Tibial nerve (tissue), 4 donors: ENCODE data around the gene KLRF2. TPM values are rescaled to one million over a fixed set of nuclear protein-coding genes. Genes with fewer than 3 reads are reported as not detected.

Experiments used
- DNase-seq, 2 donors: peaks; one replicate each; pipeline ENCODE4 v3.0.0-alpha.2; 2019; ENCODE audit warnings: low spot score in 2 of 2
- H3K27ac ChIP-seq, 4 donors: fragments of 200-600 bp; sonication (generic) in 3 of 4; one replicate each; pipeline ENCODE4 v1.5.1; 2017 to 2019; ENCODE audit warnings: mild to moderate bottlenecking in 1 of 4
- H3K27me3 ChIP-seq, 2 donors: fragments of 200-600 bp; sonication (generic) in 1 of 2; one replicate each; pipeline versions ENCODE4 v1.5.1 to v1.6.0; 2017 to 2019
- H3K36me3 ChIP-seq, 3 donors: fragments of 200-600 bp; sonication (generic); one replicate each; pipeline ENCODE4 v1.5.1; 2018 to 2019
- H3K4me1 ChIP-seq, 4 donors: fragments of 200-600 bp; sonication (generic) in 3 of 4; one replicate each; pipeline ENCODE4 v1.5.1; 2017 to 2019
- H3K4me3 ChIP-seq, 4 donors: fragments of 200-600 bp; sonication (generic) in 3 of 4; one replicate each; pipeline ENCODE4 v1.5.1; 2017 to 2019; ENCODE audit warnings: mild to moderate bottlenecking in 1 of 4, moderate library complexity in 1 of 4
- H3K9me3 ChIP-seq, 4 donors: fragments of 200-600 bp; sonication (generic) in 3 of 4; one replicate each; pipeline ENCODE4 v1.5.1; 2017 to 2019
- EP300 ChIP-seq, 2 donors: sonication (generic); formaldehyde crosslinking; IDR thresholded peaks; one replicate each; pipeline ENCODE4 v1.6.1; 2017; ENCODE audit warnings: antibody characterized with exemption in 2 of 2, mild to moderate bottlenecking in 1 of 2
- POLR2A ChIP-seq, 2 donors: fragments of 450-650 bp; IDR thresholded peaks; one replicate each; pipeline ENCODE4 v1.6.1; 2017; ENCODE audit warnings: antibody characterized with exemption in 2 of 2, mild to moderate bottlenecking in 2 of 2, moderate library complexity in 2 of 2
- WGBS, 2 donors: methylation state at CpG; one replicate each; pipeline ENCODE4 v1.1.5; 2018; 5-methylcytosine and 5-hydroxymethylcytosine counted together
- total RNA-seq, 4 donors: library from RNA; depleted of rRNA; stranded (reverse); fragments of >200 nt; gene quantifications; one replicate each; pipeline ENCODE4 v1.1.0, GENCODE V29; 2016
- TF ChIP-seq, protein P1 (sequence below), 5 experiments: fragments of 200-600 bp in 3 of 5; fragments of 450-650 bp in 2 of 5; sonication (generic) in 3 of 5; IDR thresholded peaks; one replicate each; pipeline ENCODE4 v1.5.1; 2016 to 2019; ENCODE audit warnings: antibody characterized with exemption in 5 of 5, mild to moderate bottlenecking in 3 of 5, moderate library complexity in 2 of 5

The KLRF2 gene
- total RNA-seq, 4 donors from 2014 or later: not detected

DNA sequence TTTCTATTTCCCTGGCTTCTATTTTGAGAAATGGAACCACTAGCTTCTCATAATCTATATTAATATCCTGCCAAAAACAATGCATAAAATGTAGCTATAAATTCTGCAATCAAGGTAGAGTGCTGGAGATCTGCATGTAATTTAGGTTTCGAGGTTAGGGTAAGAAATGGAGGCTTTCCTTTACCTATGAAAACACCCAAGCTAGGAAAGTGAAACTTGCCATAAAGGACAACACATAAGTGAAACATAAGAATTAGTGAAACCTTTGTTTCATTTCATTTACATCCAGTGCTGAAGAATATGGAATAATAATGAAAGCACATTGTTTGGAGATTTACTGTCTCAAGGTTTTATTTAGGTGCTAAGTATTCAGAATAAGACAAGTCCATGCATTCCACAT lies 41.1 kb downstream of the KLRF2 start:
- H3K36me3 ChIP-seq: no peaks in the 10 kb centered on the region
- no peak overlapping the region for H3K4me3 ChIP-seq
- TF ChIP-seq EP300 (IDR thresholded peaks at IDR 0.05) (no peak), POLR2A (IDR thresholded peaks at IDR 0.05) (no peak)
- TF ChIP-seq, protein P1, sequence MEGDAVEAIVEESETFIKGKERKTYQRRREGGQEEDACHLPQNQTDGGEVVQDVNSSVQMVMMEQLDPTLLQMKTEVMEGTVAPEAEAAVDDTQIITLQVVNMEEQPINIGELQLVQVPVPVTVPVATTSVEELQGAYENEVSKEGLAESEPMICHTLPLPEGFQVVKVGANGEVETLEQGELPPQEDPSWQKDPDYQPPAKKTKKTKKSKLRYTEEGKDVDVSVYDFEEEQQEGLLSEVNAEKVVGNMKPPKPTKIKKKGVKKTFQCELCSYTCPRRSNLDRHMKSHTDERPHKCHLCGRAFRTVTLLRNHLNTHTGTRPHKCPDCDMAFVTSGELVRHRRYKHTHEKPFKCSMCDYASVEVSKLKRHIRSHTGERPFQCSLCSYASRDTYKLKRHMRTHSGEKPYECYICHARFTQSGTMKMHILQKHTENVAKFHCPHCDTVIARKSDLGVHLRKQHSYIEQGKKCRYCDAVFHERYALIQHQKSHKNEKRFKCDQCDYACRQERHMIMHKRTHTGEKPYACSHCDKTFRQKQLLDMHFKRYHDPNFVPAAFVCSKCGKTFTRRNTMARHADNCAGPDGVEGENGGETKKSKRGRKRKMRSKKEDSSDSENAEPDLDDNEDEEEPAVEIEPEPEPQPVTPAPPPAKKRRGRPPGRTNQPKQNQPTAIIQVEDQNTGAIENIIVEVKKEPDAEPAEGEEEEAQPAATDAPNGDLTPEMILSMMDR (IDR thresholded peaks at IDR 0.05): no peak
- no peaks in the 10 kb centered on the region for H3K9me3 ChIP-seq
- H3K4me1 ChIP-seq: no peaks in the 10 kb centered on the region
- WGBS, 2 donors: 90 to 91% methylated on average over 1 of the region's 1 CpG
- no peak for DNase-seq
- H3K27me3 ChIP-seq: no peaks in the 10 kb centered on the region
- no peak overlapping the region for H3K27ac ChIP-seq

DNA sequence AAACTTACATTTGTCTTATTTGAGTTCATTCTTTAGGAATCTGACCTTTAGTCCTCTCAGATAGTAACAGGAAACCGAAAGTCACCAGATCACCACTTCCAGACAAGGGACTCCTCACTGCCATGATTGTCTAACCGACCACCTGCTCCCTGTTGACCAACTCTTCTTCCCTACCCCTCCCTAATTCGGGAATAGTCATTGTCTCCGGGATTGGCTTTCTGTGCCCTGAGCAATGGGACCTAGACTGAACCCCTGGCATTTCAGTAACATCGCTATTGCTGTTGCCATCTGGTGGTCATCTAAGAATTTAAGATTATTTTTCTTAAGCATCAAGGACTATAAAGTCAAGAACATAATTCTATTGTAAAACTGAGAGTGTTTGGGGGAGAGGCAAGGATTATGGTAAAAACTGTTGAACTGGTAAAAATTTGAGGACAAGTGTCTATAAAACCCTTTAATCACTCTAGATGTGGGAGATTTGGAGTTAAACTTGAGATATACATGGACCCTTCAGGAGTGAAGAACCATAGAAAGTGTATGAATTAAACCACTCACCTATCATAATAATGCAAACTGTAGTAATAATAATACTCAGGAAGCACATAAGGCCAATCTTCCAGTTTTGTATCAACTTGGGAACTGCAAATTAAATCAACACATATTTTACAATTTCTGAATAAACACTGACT lies 44.6 kb downstream of the KLRF2 start:
- no peaks in the 10 kb centered on the region for H3K27me3 ChIP-seq
- H3K4me1 ChIP-seq: no peaks in the 10 kb centered on the region
- H3K9me3 ChIP-seq: no peaks in the 10 kb centered on the region
- DNase-seq: no peak
- 11% methylated on average over 5 of the region's 5 CpGs for WGBS, 2 donors
- H3K4me3 ChIP-seq: no peak overlapping the region
- H3K36me3 ChIP-seq: no peaks in the 10 kb centered on the region
- no peak for TF ChIP-seq POLR2A (IDR thresholded peaks at IDR 0.05)
- TF ChIP-seq, protein P1 (IDR thresholded peaks at IDR 0.05): peak; percentile 31 to 72 (median 48)
- no peak overlapping the region for H3K27ac ChIP-seq

DNA sequence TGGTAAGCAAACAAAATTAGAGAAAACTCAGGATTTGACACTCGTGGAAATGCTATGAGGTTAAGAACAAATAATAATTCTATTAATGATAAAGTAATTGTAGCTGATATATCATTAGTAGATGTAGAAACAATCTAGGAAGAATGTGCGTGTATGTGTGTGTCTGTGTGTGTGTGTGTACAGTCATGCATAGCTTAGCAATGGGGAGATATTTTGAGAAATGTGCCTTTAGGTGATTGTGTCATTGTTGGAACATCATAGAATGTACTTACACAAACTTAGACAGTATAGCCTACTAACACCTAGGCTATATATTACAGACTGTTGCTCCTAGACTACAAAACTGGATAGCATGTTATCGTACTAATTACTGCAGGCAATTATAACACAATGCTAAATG lies 45.6 kb downstream of the KLRF2 start:
- DNase-seq: no peak
- TF ChIP-seq POLR2A (IDR thresholded peaks at IDR 0.05) (no peak), EP300 (IDR thresholded peaks at IDR 0.05) (no peak)
- TF ChIP-seq, protein P1 (IDR thresholded peaks at IDR 0.05): no peak
- no peak overlapping the region for H3K27ac ChIP-seq
- no peaks in the 10 kb centered on the region for H3K27me3 ChIP-seq
- H3K4me3 ChIP-seq: no peak overlapping the region
- H3K36me3 ChIP-seq: no peaks in the 10 kb centered on the region
- no peaks in the 10 kb centered on the region for H3K9me3 ChIP-seq
- no peaks in the 10 kb centered on the region for H3K4me1 ChIP-seq
- WGBS, 2 donors: 91% methylated on average over 3 of the region's 3 CpGs

DNA sequence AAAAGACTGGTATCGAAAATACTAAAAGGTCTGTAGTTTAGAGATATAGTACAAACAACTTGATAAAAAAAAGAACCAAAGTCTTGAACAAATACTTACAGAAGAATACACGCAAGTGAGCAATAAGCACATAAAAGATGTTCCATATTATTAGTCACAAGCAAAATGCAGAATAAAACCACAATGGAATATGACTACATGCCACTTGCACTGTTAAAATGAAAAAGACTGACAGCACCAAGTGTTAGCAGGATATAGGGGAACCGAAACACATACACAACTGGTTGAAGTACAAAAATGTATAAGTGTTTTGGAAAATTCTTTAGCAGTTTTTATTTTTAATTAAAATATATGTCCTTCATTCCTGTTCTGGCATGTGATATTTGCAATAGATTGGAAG lies 47.3 kb downstream of the KLRF2 start:
- DNase-seq: no peak
- TF ChIP-seq POLR2A (IDR thresholded peaks at IDR 0.05) (no peak), EP300 (IDR thresholded peaks at IDR 0.05) (no peak)
- TF ChIP-seq, protein P1 (IDR thresholded peaks at IDR 0.05): no peak
- Histone ChIP-seq H3K4me3 (no peak overlapping the region), H3K4me1 (no peaks in the 10 kb centered on the region), H3K27ac (no peak overlapping the region), H3K9me3 (no peaks in the 10 kb centered on the region), H3K36me3 (no peaks in the 10 kb centered on the region), H3K27me3 (no peaks in the 10 kb centered on the region)
- WGBS, 2 donors: 87% methylated on average over 3 of the region's 3 CpGs

DNA sequence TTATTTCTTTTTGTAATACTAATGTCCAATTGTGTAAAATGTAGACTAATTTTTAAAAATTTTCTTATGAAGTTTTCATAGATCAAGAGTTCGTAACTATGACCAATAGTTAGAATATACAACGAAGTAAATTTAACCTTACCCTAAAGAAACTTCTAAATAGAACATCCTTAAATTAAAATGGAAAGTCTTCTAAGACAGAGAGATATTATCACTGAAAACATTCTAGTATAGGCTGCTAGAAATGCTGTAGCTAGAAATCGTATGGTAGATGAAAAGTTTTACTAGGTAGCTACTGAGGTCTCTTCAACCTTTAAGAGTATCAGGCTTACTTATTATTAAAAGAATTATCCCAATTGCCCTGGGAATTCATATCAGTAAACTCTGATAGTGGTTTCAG lies 50.0 kb downstream of the KLRF2 start:
- Histone ChIP-seq H3K36me3 (no peaks in the 10 kb centered on the region), H3K4me1 (no peaks in the 10 kb centered on the region), H3K9me3 (no peaks in the 10 kb centered on the region), H3K27me3 (no peaks in the 10 kb centered on the region), H3K27ac (no peak overlapping the region), H3K4me3 (no peak overlapping the region)
- TF ChIP-seq POLR2A (IDR thresholded peaks at IDR 0.05) (no peak), EP300 (IDR thresholded peaks at IDR 0.05) (no peak)
- TF ChIP-seq, protein P1 (IDR thresholded peaks at IDR 0.05): no peak
- WGBS, 2 donors: 80 to 85% methylated on average over 3 of the region's 3 CpGs
- no peak for DNase-seq
